ENCODE data around the gene PRKAG2. TPM values are rescaled to one million over a fixed set of nuclear protein-coding genes. Genes with fewer than 3 reads are reported as not detected.

Gene PRKAG2
- total RNA-seq, 3 donors from 2014 or later = 42.4 to 48.5 (median 46.6) TPM

DNA sequence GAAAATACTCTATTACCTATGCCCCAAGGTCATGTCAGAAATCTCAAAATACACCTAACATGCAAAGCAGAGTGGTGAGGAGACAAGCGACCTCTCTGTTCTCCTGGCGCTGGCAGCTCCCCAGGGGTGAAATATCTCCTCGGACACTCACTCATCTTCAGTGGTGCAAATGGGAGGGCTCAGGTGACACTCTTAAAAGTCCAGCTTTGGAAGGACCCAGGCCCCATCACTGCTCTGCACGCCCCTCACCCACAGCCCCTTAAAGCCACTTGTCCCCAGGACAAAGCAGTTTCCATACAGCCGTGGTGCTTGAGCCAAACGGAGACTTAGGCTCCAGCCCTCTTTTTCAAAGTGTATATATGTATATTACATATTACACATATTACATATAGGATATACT is 12.4 kb downstream of the PRKAG2 start:
- no peaks in the 10 kb centered on the region for H3K36me3 ChIP-seq (ENCODE audit: low read depth)
- intact Hi-C loops (cut with DNase I, micrococcal nuclease) = no loop called here
- ATAC-seq = no peak

DNA sequence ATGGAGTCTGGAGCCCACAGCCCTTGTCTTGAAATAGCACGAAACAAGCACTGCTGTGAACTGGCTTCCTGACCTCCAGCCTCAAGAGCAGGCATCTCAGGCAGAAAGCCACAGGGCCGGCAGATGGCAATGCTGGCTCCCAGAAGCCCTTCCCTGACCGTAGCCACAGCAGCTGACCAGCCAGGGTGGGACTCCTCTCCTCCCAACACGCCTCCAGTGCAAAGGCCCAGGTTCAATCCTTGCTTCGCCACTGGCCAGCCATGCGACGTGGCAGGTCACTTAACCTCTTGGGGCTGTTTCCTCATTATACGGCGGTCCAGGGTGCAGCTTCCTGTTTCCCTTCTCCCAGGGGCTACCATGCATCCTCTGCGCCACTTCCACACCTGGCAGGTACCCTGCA is 12.8 kb downstream of the PRKAG2 start:
- Histone ChIP-seq H3K9me3 (no peaks in the 10 kb centered on the region), H3K4me1 (ENCODE audit: low read depth) (peaks cover under 1% of the 10 kb centered on the region), H3K36me3 (ENCODE audit: low read depth) (no peaks in the 10 kb centered on the region), H3K4me3 (no peak overlapping the region)
- peak; percentile 18 for ATAC-seq
- peak in 1 of 3 donors; percentile 44 for DNase-seq
- TF ChIP-seq, protein P1, sequence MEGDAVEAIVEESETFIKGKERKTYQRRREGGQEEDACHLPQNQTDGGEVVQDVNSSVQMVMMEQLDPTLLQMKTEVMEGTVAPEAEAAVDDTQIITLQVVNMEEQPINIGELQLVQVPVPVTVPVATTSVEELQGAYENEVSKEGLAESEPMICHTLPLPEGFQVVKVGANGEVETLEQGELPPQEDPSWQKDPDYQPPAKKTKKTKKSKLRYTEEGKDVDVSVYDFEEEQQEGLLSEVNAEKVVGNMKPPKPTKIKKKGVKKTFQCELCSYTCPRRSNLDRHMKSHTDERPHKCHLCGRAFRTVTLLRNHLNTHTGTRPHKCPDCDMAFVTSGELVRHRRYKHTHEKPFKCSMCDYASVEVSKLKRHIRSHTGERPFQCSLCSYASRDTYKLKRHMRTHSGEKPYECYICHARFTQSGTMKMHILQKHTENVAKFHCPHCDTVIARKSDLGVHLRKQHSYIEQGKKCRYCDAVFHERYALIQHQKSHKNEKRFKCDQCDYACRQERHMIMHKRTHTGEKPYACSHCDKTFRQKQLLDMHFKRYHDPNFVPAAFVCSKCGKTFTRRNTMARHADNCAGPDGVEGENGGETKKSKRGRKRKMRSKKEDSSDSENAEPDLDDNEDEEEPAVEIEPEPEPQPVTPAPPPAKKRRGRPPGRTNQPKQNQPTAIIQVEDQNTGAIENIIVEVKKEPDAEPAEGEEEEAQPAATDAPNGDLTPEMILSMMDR (IDR thresholded peaks at IDR 0.05) = no peak
- intact Hi-C loops (cut with DNase I, micrococcal nuclease) = no loop called here

More for the DNA sequence above, 12.4 kb downstream of the PRKAG2 start:
- no peak for DNase-seq
- peaks cover 6% of the 10 kb centered on the region for H3K4me1 ChIP-seq (ENCODE audit: low read depth)
- no peaks in the 10 kb centered on the region for H3K9me3 ChIP-seq
- H3K4me3 ChIP-seq = no peak overlapping the region
- TF ChIP-seq, protein P1 (IDR thresholded peaks at IDR 0.05) = no peak

DNA sequence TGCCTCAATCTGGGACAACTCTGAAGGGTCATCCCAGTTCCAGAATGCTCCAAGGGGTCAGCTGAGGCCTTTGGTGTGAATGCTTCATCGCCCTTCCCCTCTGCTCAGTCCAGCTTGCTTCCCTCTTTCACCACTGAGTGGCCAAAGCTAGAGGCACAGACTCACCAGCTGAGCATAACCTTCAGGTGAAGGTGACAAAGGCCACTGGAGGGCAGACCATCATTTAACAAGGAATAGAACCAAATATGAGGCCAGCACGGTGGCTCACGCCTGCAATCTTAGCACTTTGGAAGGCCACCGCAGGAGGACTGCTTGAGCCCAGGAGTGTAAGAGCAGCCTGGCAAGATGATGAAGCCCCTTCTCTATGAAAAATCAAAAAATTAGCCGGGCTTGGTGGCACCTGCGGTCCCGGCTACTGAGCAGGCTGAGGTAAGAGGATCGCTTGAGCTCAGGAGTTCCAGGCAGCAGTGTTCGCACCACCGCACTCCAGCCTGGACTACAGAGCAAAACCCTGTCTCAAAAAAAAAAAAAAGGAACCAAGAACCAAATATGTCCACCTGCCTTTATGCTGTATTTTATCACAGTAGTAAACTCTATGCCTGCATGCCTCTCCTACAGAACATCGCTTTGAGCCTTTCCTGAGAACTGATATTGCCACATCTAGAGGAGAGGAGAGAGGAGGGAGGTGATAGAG is 13.4 kb downstream of the PRKAG2 start:
- DNase-seq (peak in 1 of 3 donors; percentile 24), ATAC-seq (peak; percentile 50)
- H3K4me1 ChIP-seq (ENCODE audit: low read depth) = no peaks in the 10 kb centered on the region
- H3K4me3 ChIP-seq = no peak overlapping the region
- H3K9me3 ChIP-seq = no peaks in the 10 kb centered on the region
- intact Hi-C loops (cut with DNase I, micrococcal nuclease) = no loop called here
- H3K36me3 ChIP-seq (ENCODE audit: low read depth) = no peaks in the 10 kb centered on the region
- TF ChIP-seq, protein P1 (IDR thresholded peaks at IDR 0.05) = no peak

DNA sequence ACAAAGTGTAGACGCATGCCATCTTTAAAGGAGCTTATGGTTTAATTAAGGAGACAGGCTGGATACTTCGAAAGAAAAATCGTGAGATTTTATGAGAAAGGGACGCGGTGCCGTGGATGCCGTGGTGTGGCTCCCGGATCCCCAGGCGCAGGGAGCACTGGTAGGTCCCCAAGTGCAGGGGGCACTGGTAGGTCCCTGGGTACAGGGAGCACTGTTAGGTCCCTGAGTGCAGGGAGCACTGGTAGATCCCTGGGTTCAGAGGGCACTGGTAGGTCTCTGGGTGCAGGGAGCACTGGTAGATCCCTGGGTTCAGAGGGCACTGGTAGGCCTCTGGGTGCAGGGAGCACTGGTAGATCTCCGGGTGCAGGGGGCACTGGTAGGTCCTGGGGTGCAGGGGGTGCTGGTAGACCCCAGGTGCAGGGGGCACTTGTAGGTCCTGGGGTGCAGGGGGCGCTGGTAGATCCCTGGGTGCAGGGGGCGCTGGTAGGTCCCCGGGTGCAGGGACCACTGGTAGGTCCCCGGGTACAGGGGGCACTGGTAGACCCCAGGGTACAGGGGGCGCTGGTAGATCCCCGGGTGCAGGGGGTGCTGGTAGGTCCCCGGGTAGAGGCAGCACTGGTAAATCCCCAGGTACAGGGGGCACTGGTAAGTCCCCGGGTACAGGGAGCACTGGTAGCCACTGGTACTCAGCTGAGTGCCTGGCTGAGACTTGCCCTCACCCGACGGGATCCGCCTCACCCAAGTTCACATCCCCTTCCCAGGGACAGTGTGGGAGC is 14.1 kb downstream of the PRKAG2 start:
- intact Hi-C loops (cut with DNase I, micrococcal nuclease) = no loop called here
- Histone ChIP-seq H3K4me1 (ENCODE audit: low read depth) (no peaks in the 10 kb centered on the region), H3K36me3 (ENCODE audit: low read depth) (no peaks in the 10 kb centered on the region), H3K9me3 (no peaks in the 10 kb centered on the region), H3K4me3 (no peak overlapping the region)
- ATAC-seq (no peak), DNase-seq (peak in 1 of 3 donors; percentile 45)
- TF ChIP-seq, protein P1 (IDR thresholded peaks at IDR 0.05) = no peak

DNA sequence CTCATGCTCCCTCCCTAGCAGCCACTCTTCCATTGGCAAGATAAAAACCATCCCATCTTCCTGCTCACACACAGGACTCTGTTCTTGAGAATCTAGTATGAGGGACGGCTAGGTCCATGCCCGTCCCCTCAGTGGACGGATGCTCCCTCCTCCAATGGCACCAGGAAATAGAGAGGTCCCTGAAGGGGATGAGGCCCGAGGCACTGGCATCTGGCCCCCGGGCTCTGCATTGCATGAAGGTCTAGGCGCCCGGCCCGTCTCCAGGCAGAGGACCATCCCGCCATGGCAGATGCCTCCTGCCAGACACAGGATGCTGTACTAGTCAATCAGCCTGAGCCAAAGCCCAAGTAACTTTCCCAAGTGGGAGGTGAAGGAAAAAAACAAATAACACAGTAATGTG is 15.0 kb downstream of the PRKAG2 start:
- intact Hi-C loops (cut with DNase I, micrococcal nuclease) = no loop called here
- no peak for ATAC-seq

More for the DNA sequence above, 15.0 kb downstream of the PRKAG2 start:
- Histone ChIP-seq H3K9me3 (no peaks in the 10 kb centered on the region), H3K4me1 (ENCODE audit: low read depth) (no peaks in the 10 kb centered on the region), H3K4me3 (no peak overlapping the region), H3K36me3 (ENCODE audit: low read depth) (no peaks in the 10 kb centered on the region)
- TF ChIP-seq, protein P1 (IDR thresholded peaks at IDR 0.05) = no peak
- DNase-seq = peak in 1 of 3 donors; percentile 37

Measured in mucosa of descending colon (tissue), 3 donors.